Dendritic cell treated with granulocyte-macrophage colony-stimulating factor and Interleukin-4, amounts not matched to agents 40 ng/mL and 50 ng/mL, for 4 days (primary cell): ENCODE results near the gene DDB1.

ENCODE experiments used
- H3K27ac Mint-ChIP-seq: one replicate; pipeline ENCODE4 v1.8.0; 2022; ENCODE audit warnings: mild to moderate bottlenecking, mixed read lengths
- H3K27me3 Mint-ChIP-seq: one replicate; pipeline ENCODE4 v1.8.0; 2022; ENCODE audit warnings: mild to moderate bottlenecking, mixed read lengths
- H3K36me3 Mint-ChIP-seq: one replicate; pipeline ENCODE4 v1.8.0; 2022; ENCODE audit warnings: low read depth, mixed read lengths
- H3K4me1 Mint-ChIP-seq: one replicate; pipeline ENCODE4 v1.8.0; 2022; ENCODE audit warnings: low read depth, mixed read lengths
- H3K4me3 Mint-ChIP-seq: one replicate; pipeline ENCODE4 v1.8.0; 2022; ENCODE audit warnings: mild to moderate bottlenecking, moderate library complexity, mixed read lengths
- H3K9me3 Mint-ChIP-seq: one replicate; pipeline ENCODE4 v1.8.0; 2022; ENCODE audit warnings: mixed read lengths
- intact Hi-C: fragments of 100-400 bp; cut with micrococcal nuclease; formaldehyde crosslinking; loops from one replicate; pipeline ENCODE4 v1.15.0; 2022

DDB1 gene

GRCh38 chr11:61349189-61349751 lies 16.4 kb upstream of the DDB1 start:
- no peaks in the 10 kb centered on the region for H3K27me3 Mint-ChIP-seq
- H3K9me3 Mint-ChIP-seq = no peaks in the 10 kb centered on the region
- H3K4me3 Mint-ChIP-seq = no peak overlapping the region
- H3K4me1 Mint-ChIP-seq = peaks cover 61% of the 10 kb centered on the region
- H3K36me3 Mint-ChIP-seq = peaks cover 87% of the 10 kb centered on the region
- intact Hi-C loops = no loop called here
- no peak overlapping the region for H3K27ac Mint-ChIP-seq

GRCh38 chr11:61347916-61348461 lies 15.1 kb upstream of the DDB1 start:
- H3K9me3 Mint-ChIP-seq = no peaks in the 10 kb centered on the region
- no peaks in the 10 kb centered on the region for H3K27me3 Mint-ChIP-seq
- peak overlapping the region; percentile 76 for H3K27ac Mint-ChIP-seq
- intact Hi-C loops = no loop called here
- H3K36me3 Mint-ChIP-seq = peaks cover 77% of the 10 kb centered on the region
- H3K4me1 Mint-ChIP-seq = peaks cover 51% of the 10 kb centered on the region
- peak overlapping the region; percentile 11 for H3K4me3 Mint-ChIP-seq

DNA sequence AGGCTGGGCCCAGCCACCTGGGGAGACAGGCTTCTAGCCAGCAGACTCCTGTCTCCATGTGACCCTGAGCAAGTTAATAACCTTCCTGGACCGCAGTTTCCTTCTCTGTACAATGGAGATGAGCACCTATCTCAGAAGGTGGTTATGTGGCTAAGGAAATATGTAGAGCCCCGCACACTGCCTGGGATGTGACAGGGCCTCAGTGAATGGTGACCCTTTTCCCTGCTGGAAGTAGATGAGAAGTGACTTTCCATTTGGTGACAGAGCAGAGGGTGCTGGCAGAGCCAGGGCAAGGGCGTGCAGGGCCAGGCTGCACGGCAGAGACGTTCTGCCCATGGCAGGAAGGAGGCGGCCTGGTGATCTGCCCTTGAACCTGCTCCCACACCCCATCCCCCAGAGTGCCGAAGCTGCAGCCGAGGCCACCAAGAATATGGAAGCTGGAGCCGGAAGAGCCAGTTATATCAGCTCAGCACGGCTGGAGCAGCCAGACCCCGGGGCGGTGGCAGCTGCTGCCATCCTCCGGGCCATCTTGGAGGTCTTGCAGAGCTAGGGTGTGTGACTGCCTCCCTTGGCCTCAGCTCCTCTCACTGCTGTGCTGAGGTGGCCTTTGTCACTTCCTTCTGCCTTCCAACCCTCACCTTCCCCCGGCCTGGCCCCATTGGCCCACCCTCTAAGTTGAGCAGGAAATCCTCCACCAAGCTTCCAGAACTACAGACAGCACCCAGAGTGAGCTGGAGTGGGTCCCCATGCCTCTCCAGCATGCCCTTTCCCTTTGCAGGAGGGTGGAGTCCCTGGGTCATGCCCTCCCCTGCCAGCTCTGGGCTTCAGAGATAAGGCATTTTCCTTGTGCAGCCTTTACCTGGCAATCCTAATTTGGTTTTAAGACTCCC lies 13.3 kb upstream of the DDB1 start:
- peaks cover 77% of the 10 kb centered on the region for H3K36me3 Mint-ChIP-seq

DNA sequence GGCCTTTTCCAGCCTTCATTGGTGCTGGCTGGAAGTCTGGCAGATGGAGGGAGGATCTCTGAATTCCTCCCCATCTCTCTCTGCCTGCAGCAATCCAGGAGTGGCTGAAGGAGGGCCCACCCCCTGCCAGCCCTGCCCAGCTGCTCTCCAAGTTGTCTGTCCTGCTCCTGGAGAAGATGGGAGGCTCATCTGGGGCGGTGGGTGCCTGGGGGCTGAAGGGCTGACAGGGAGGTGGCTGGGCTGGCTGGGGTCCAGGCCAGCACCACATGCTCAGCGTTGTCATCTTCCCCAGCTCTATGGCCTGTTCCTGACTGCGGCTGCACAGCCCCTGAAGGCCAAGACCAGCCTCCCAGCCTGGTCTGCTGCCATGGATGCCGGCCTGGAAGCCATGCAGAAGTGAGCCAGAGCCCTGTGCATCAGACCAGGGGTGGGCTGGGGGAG lies 12.3 kb upstream of the DDB1 start:
- Mint-ChIP-seq H3K27ac (no peak overlapping the region), H3K4me3 (no peak overlapping the region), H3K27me3 (no peaks in the 10 kb centered on the region), H3K9me3 (no peaks in the 10 kb centered on the region), H3K36me3 (peaks cover 75% of the 10 kb centered on the region), H3K4me1 (peaks cover 49% of the 10 kb centered on the region)
- intact Hi-C loops = no loop called here

More for the DNA sequence above, 13.3 kb upstream of the DDB1 start:
- Mint-ChIP-seq H3K9me3 (no peaks in the 10 kb centered on the region), H3K27me3 (no peaks in the 10 kb centered on the region), H3K27ac (peak overlapping the region; percentile 21), H3K4me3 (no peak overlapping the region), H3K4me1 (peaks cover 48% of the 10 kb centered on the region)
- intact Hi-C loops = no loop called here

DNA sequence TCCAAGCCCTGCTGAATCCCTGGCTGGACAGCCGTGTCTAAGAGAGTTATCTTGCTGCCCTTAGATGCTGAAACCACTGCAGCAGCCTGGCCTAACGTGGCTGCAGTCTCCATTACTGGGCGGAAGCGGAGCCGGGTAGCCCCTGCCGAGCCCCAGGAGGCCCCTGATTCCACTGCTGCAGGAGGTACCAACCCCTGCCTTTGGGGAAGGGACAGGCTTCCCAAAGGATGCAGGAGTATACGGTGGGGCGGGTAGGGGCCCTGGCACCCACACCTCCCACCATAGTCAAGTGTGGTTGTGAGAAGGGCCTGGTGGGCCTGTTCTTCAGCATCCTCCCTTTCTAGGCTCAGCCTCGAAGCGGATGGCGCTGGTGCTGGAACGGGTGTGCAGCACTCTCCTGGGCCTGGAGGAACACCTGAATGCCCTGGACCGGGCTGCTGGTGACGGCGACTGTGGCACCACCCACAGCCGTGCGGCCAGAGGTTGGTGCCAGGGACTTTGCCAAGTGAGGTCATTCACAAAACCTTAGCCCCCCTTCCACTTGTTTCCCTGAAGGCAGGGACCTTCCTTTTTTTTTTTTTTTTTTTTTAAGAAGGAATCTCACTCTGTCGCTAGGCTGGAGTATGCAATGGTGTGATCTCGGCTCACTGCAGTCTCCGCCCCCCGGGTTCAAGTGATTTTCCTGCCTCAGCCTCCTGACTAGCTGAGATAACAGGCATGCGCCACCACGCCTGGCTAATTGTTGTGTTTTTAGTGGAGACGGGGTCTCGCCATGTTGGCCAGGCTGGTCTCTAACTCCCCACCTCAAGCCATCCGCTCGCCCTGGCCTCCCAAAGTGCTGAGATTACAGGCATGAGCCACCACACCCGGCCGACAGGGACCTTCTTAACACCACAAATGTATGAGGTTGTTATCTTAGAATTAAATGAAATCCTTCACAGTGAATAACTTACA lies 11.2 kb upstream of the DDB1 start:
- H3K4me1 Mint-ChIP-seq = peaks cover 37% of the 10 kb centered on the region
- peaks cover 73% of the 10 kb centered on the region for H3K36me3 Mint-ChIP-seq
- intact Hi-C loops = no loop called here

DNA sequence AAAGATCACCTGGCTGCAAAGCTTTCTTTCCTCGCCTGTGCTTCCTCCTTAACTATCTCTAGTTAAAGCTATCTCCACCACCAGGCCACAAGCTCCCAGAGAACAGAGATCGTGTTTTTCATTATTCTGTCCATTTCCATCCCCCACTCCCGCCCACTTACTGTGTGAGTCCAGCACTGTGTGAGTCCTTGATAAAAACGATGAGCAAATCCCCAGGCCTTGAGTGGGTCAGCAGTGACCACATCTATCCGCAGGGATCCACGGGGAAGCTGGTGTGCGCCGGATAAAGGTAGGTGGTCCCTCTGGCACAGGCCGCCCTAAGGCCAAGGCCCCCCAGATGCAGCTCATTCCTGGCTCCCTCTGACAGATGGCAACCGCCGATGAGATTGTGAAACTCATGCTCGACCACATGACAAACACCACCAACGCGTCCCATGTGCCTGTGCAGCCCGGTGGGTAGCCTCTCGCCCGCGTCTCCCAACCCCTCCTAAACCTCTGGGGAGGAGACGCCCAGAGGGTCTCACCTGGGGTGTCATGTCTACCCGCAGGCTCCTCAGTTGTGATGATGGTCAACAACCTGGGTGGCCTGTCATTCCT lies 9.4 kb upstream of the DDB1 start:
- no peaks in the 10 kb centered on the region for H3K27me3 Mint-ChIP-seq
- H3K36me3 Mint-ChIP-seq = peaks cover 67% of the 10 kb centered on the region
- H3K4me1 Mint-ChIP-seq = peaks cover 30% of the 10 kb centered on the region
- no peak overlapping the region for H3K4me3 Mint-ChIP-seq
- no peaks in the 10 kb centered on the region for H3K9me3 Mint-ChIP-seq
- H3K27ac Mint-ChIP-seq = no peak overlapping the region
- intact Hi-C loops = no loop called here

More for the DNA sequence above, 11.2 kb upstream of the DDB1 start:
- Mint-ChIP-seq H3K27me3 (no peaks in the 10 kb centered on the region), H3K4me3 (no peak overlapping the region), H3K9me3 (no peaks in the 10 kb centered on the region), H3K27ac (no peak overlapping the region)

DNA sequence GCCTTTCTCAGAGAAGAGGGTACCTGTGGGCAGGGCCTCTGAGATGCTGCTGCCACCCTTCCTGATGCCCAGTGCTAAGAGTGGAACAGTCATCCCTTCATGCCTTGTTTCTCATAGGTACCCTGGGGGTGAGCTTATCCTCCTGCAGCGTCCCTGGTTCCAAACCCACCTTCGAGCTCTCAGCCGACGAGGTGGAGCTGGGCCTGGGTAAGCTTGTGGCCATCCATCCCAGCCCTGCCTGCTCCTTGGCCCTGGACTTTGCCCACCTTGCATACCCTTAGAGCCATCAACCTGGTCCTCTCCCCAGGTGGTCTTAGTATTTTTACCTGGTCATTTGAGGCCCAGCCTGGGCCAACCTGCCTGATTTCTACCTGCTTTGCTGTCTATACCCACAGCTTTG lies 8.8 kb upstream of the DDB1 start:
- peaks cover 32% of the 10 kb centered on the region for H3K4me1 Mint-ChIP-seq
- intact Hi-C loops = no loop called here
- peaks cover 61% of the 10 kb centered on the region for H3K36me3 Mint-ChIP-seq
- H3K27ac Mint-ChIP-seq = no peak overlapping the region
- H3K9me3 Mint-ChIP-seq = no peaks in the 10 kb centered on the region
- H3K4me3 Mint-ChIP-seq = no peak overlapping the region
- H3K27me3 Mint-ChIP-seq = no peaks in the 10 kb centered on the region

- intact Hi-C loops = no loop called here
- Mint-ChIP-seq H3K36me3 (peaks cover 53% of the 10 kb centered on the region), H3K27ac (no peak overlapping the region), H3K27me3 (no peaks in the 10 kb centered on the region), H3K4me3 (no peak overlapping the region), H3K4me1 (peaks cover 29% of the 10 kb centered on the region), H3K9me3 (no peaks in the 10 kb centered on the region)
Observed at GRCh38 chr11:61340979-61341378, 8.1 kb upstream of the DDB1 start.

DNA sequence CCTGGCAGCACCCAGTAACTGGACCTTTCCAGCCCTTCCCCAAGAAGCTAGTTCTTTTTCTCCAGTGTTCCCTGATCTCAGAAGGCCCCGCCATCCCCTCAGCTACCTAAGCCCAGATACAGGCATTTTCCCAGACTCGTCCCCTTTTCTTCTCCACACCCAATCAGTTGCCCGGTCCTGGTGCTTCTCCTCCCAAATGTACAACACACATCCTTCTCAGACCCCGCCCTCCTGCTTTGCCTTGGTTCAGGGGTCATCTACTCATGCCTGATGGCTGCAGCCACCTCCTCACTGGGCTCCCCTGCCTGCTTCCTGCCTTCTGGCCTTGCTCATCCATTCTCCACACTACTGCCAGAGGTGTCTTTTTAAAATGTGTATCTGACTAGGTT lies 6.6 kb upstream of the DDB1 start:
- H3K27ac Mint-ChIP-seq = no peak overlapping the region

GRCh38 chr11:61338783-61339489 lies 6.0 kb upstream of the DDB1 start:
- H3K9me3 Mint-ChIP-seq = no peaks in the 10 kb centered on the region
- H3K4me1 Mint-ChIP-seq = peaks cover 27% of the 10 kb centered on the region
- no peak overlapping the region for H3K27ac Mint-ChIP-seq
- no peak overlapping the region for H3K4me3 Mint-ChIP-seq
- intact Hi-C loops = loop anchor here (10.0 kb wide), 1 partner anchor 84 kb away; no protein-coding TSS in a partner anchor
- H3K36me3 Mint-ChIP-seq = peaks cover 50% of the 10 kb centered on the region
- H3K27me3 Mint-ChIP-seq = no peaks in the 10 kb centered on the region

More for the DNA sequence above, 6.6 kb upstream of the DDB1 start:
- Mint-ChIP-seq H3K36me3 (peaks cover 50% of the 10 kb centered on the region), H3K4me1 (peaks cover 27% of the 10 kb centered on the region), H3K9me3 (no peaks in the 10 kb centered on the region), H3K4me3 (no peak overlapping the region), H3K27me3 (no peaks in the 10 kb centered on the region)
- intact Hi-C loops = loop anchor here (10.0 kb wide), 1 partner anchor 85 kb away; no protein-coding TSS in a partner anchor

DNA sequence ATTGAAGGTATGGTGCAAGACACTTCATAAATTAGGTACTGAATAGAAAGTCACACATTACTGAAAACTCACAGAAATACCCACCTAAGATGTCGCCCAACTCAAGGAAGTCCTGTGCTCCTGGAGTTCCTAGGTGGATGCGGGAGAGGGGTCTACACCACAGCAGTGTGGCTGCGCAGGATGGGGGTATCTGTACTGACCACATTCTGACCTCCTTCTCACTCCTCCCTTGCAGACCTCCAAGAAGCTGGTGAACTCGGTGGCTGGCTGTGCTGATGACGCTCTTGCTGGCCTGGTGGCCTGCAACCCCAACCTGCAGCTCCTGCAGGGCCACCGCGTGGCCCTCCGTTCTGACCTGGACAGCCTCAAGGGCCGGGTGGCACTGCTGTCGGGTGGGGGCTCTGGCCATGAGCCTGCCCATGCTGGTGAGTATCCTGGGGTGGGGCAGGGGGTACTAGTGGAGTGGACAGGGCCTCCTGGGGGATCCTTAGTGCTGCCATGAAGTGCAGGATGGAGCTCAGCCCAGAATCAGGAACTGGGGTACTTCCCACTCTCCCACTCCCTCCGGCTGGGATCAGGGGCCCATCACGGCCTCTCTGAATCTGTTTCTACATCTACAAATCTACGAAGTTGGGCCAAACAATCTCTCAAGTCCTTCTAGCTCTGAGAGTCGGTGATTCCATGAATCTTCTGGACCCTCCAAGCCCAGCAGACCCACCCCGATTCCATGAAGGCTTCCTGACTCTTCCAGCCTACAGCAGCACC lies 5.0 kb upstream of the DDB1 start:
- peaks cover 54% of the 10 kb centered on the region for H3K36me3 Mint-ChIP-seq
- no peak overlapping the region for H3K4me3 Mint-ChIP-seq
- no peaks in the 10 kb centered on the region for H3K27me3 Mint-ChIP-seq
- peaks cover 34% of the 10 kb centered on the region for H3K4me1 Mint-ChIP-seq
- intact Hi-C loops = loop anchor here (10.0 kb wide), 1 partner anchor 83 kb away; no protein-coding TSS in a partner anchor
- H3K27ac Mint-ChIP-seq = peak overlapping the region; percentile 2
- no peaks in the 10 kb centered on the region for H3K9me3 Mint-ChIP-seq
